Mammary epithelial cell (primary cell): ENCODE data around the gene KCTD15.

Experiments used
- EZH2 ChIP-seq: IDR thresholded peaks from 2 replicates; pipeline ENCODE4 v1.6.1; 2012; ENCODE audit warnings: low read length, inconsistent platforms, borderline replicate concordance
- TF ChIP-seq, protein P1 (sequence below), 2 donors: IDR thresholded peaks in 1 of 2; conservative IDR thresholded peaks in 1 of 2; 2 replicates each; pipeline ENCODE4 v1.5.1; 2011 to 2012; ENCODE audit warnings: inconsistent platforms in 2 of 2, low read length in 2 of 2, mild to moderate bottlenecking in 2 of 2, control low read depth in 1 of 2, low read depth in 1 of 2; ENCODE audit not compliant: insufficient read depth in 1 of 2; ENCODE audit errors: extremely low read depth in 1 of 2

DNA sequence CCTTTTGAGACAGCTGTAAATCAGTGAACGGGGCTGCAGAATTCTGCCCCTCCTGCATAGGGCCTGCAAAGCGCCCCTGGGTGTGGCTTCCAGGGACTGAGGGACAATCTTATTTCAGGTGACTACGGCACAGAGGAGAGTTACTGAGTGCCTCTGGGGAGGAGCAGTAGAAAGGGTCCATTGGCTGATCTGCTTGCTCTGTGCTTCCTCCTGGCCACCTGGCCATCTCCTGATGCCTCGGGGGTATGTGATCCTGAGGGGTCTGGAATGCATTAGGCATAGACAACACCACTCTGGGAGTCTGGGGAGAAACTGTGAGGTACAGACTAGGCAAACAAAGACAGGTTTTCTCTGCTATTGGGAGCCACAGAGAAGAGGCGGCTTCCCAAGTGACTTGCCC, 2.8 kb downstream of the KCTD15 start:
- no peak for TF ChIP-seq EZH2
- TF ChIP-seq, protein P1, sequence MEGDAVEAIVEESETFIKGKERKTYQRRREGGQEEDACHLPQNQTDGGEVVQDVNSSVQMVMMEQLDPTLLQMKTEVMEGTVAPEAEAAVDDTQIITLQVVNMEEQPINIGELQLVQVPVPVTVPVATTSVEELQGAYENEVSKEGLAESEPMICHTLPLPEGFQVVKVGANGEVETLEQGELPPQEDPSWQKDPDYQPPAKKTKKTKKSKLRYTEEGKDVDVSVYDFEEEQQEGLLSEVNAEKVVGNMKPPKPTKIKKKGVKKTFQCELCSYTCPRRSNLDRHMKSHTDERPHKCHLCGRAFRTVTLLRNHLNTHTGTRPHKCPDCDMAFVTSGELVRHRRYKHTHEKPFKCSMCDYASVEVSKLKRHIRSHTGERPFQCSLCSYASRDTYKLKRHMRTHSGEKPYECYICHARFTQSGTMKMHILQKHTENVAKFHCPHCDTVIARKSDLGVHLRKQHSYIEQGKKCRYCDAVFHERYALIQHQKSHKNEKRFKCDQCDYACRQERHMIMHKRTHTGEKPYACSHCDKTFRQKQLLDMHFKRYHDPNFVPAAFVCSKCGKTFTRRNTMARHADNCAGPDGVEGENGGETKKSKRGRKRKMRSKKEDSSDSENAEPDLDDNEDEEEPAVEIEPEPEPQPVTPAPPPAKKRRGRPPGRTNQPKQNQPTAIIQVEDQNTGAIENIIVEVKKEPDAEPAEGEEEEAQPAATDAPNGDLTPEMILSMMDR (conservative IDR thresholded peaks at IDR 0.05 in 1 of 2, IDR thresholded peaks at IDR 0.05 in 1 of 2; ENCODE audit: extremely low read depth in 1 of 2, insufficient read depth in 1 of 2, low read depth in 1 of 2, low read length in 2 of 2), result no peak
